ENCODE results near the gene PCNX1. TPM values are rescaled to one million over a fixed set of nuclear protein-coding genes. Genes with fewer than 3 reads are reported as not detected.
"Not testable (repeated sequence)": the region's sequence is repeated elsewhere in the genome, so short reads cannot be mapped to it uniquely, and the experiment has no call there.

PCNX1 gene
- total RNA-seq, 1 donor = 51.0 TPM

GRCh38 chr14:70942342-70942706, 35.1 kb downstream of the PCNX1 start:
- Histone ChIP-seq H3K9me3 (ENCODE audit: low read depth, low read length) (peaks cover 5% of the 10 kb centered on the region), H4K20me1 (ENCODE audit: insufficient read depth, low read length) (peaks cover 14% of the 10 kb centered on the region), H3K36me3 (ENCODE audit: insufficient read depth, low read length) (peaks cover 9% of the 10 kb centered on the region), H3K27me3 (ENCODE audit: insufficient read depth, low read length) (no peaks in the 10 kb centered on the region), H3K79me2 (ENCODE audit: insufficient read depth, low read length) (peaks cover 60% of the 10 kb centered on the region), H2AFZ (ENCODE audit: low read length) (no peak overlapping the region), H3K4me2 (ENCODE audit: insufficient read depth, low read length) (no peak overlapping the region), H3K27ac (ENCODE audit: low read depth, low read length) (no peak overlapping the region), H3K4me1 (ENCODE audit: insufficient read depth, low read length) (no peaks in the 10 kb centered on the region), H3K4me3 (ENCODE audit: insufficient read depth, low read length) (no peak overlapping the region)
- no peak for DNase-seq (ENCODE audit: insufficient read length, low spot score, missing footprints)
- TF ChIP-seq CTCF (IDR thresholded peaks at IDR 0.05; ENCODE audit: extremely low read depth, low read depth, low read length) = no peak

GRCh38 chr14:70942721-70943120, 35.5 kb downstream of the PCNX1 start:
- H3K79me2 ChIP-seq (ENCODE audit: insufficient read depth, low read length) = peaks cover 64% of the 10 kb centered on the region

DNA sequence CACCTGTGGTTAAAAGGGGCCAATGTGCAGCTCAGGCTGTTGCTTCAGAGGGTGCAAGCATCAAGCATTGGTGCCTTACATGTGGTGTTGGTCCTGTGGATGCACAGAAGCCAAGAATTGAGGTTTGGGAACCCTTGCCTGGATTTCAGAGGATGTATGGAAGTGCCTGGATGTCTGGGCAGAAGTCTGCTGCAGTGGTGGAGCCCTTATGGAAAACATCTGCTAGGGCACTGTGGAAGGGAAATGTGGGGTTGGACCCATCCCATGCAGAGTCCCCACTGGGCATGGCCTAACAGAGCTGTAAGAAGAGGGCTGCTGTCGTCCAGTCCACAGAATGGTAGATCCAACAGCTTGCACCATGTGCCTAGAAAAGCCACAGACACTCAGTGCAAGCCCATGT, 36.6 kb downstream of the PCNX1 start:
- Histone ChIP-seq H3K4me2 (ENCODE audit: insufficient read depth, low read length) (no peak overlapping the region), H3K9me3 (ENCODE audit: low read depth, low read length) (peaks cover 5% of the 10 kb centered on the region), H3K4me1 (ENCODE audit: insufficient read depth, low read length) (no peaks in the 10 kb centered on the region), H4K20me1 (ENCODE audit: insufficient read depth, low read length) (peaks cover 14% of the 10 kb centered on the region), H3K27me3 (ENCODE audit: insufficient read depth, low read length) (no peaks in the 10 kb centered on the region), H3K4me3 (ENCODE audit: insufficient read depth, low read length) (no peak overlapping the region), H3K36me3 (ENCODE audit: insufficient read depth, low read length) (peaks cover 15% of the 10 kb centered on the region), H2AFZ (ENCODE audit: low read length) (no peak overlapping the region), H3K79me2 (ENCODE audit: insufficient read depth, low read length) (peaks cover 61% of the 10 kb centered on the region), H3K27ac (ENCODE audit: low read depth, low read length) (no peak overlapping the region)
- no peak for TF ChIP-seq CTCF (IDR thresholded peaks at IDR 0.05; ENCODE audit: extremely low read depth, low read depth, low read length)
- DNase-seq (ENCODE audit: insufficient read length, low spot score, missing footprints) = no peak

More at GRCh38 chr14:70942721-70943120, 35.5 kb downstream of the PCNX1 start:
- H3K9me3 ChIP-seq (ENCODE audit: low read depth, low read length); H3K4me3 ChIP-seq (ENCODE audit: insufficient read depth, low read length); H3K4me1 ChIP-seq (ENCODE audit: insufficient read depth, low read length); H3K27me3 ChIP-seq (ENCODE audit: insufficient read depth, low read length); H3K4me2 ChIP-seq (ENCODE audit: insufficient read depth, low read length); DNase-seq (ENCODE audit: insufficient read length, low spot score, missing footprints); H2AFZ ChIP-seq (ENCODE audit: low read length); H3K27ac ChIP-seq (ENCODE audit: low read depth, low read length): not testable (repeated sequence)
- Histone ChIP-seq H3K36me3 (ENCODE audit: insufficient read depth, low read length) (peaks cover 13% of the 10 kb centered on the region), H4K20me1 (ENCODE audit: insufficient read depth, low read length) (peaks cover 14% of the 10 kb centered on the region)

DNA sequence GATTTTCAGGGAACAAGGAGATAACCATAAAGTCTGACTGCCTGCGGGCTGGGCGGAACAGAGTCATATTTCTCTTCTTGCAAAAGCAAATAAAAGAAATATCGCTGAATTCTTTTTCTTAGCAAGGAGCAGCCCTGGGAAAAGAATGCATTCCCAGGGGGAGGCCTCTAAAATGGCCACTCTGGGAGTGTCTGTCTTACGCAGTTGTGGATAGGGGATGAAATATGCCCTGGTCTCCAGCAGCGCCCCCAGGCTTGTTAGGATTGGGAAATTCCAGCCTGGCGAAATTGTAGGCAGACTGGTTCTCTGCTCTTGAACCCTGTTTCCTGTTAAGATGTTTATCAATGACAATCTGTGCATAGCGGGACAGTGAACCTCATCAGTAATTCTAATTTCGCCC, 40.5 kb downstream of the PCNX1 start:
- TF ChIP-seq CTCF (IDR thresholded peaks at IDR 0.05; ENCODE audit: extremely low read depth, low read depth, low read length) = no peak
- H3K79me2 ChIP-seq (ENCODE audit: insufficient read depth, low read length) = peaks cover 51% of the 10 kb centered on the region
- H3K4me1 ChIP-seq (ENCODE audit: insufficient read depth, low read length) = no peaks in the 10 kb centered on the region
- H3K4me3 ChIP-seq (ENCODE audit: insufficient read depth, low read length) = no peak overlapping the region
- no peak overlapping the region for H3K27ac ChIP-seq (ENCODE audit: low read depth, low read length)
- H2AFZ ChIP-seq (ENCODE audit: low read length) = no peak overlapping the region
- H4K20me1 ChIP-seq (ENCODE audit: insufficient read depth, low read length) = peaks cover 9% of the 10 kb centered on the region
- H3K27me3 ChIP-seq (ENCODE audit: insufficient read depth, low read length) = no peaks in the 10 kb centered on the region
- no peak overlapping the region for H3K4me2 ChIP-seq (ENCODE audit: insufficient read depth, low read length)
- H3K36me3 ChIP-seq (ENCODE audit: insufficient read depth, low read length) = peaks cover 21% of the 10 kb centered on the region
- no peak for DNase-seq (ENCODE audit: insufficient read length, low spot score, missing footprints)
- peaks cover 5% of the 10 kb centered on the region for H3K9me3 ChIP-seq (ENCODE audit: low read depth, low read length)
